T1000 (cell line): Measurements from ENCODE around the gene LINC00305.

Experiments
- DNase-seq: peaks from one replicate; lab custom pipeline; 2025; ENCODE audit warnings: mixed read lengths; lab: John Stamatoyannopoulos, UW

LINC00305 gene

GRCh38 chr18:64115881-64116280 is 33.0 kb downstream of the LINC00305 start:
- DNase-seq: no peak

- no peak for DNase-seq
Observed at GRCh38 chr18:64111950-64112349, 36.9 kb downstream of the LINC00305 start.

GRCh38 chr18:64110692-64111480 is 38.0 kb downstream of the LINC00305 start:
- no peak for DNase-seq

GRCh38 chr18:64103986-64104385 is 44.9 kb downstream of the LINC00305 start:
- no peak for DNase-seq

- DNase-seq: no peak
Observed at GRCh38 chr18:64100116-64100922, 48.6 kb downstream of the LINC00305 start.

- no peak for DNase-seq
Observed at GRCh38 chr18:64099244-64099643, 49.6 kb downstream of the LINC00305 start.

- no peak for DNase-seq
Observed at GRCh38 chr18:64097497-64097896, 51.4 kb downstream of the LINC00305 start.

GRCh38 chr18:64095056-64095455 is 53.8 kb downstream of the LINC00305 start:
- DNase-seq: no peak

- no peak for DNase-seq
Observed at GRCh38 chr18:64094210-64094609, 54.7 kb downstream of the LINC00305 start.

GRCh38 chr18:64091526-64091925 is 57.4 kb downstream of the LINC00305 start:
- no peak for DNase-seq

- DNase-seq: no peak
Observed at GRCh38 chr18:64090876-64091275, 58.0 kb downstream of the LINC00305 start.

GRCh38 chr18:64083916-64084315 is 65.0 kb downstream of the LINC00305 start:
- DNase-seq: no peak

- DNase-seq: no peak
Observed at GRCh38 chr18:64082513-64082912, 66.4 kb downstream of the LINC00305 start.

- no peak for DNase-seq
Observed at GRCh38 chr18:64082054-64082453, 66.8 kb downstream of the LINC00305 start.

- no peak for DNase-seq
Observed at GRCh38 chr18:64073971-64074370, 74.9 kb downstream of the LINC00305 start.

- DNase-seq: no peak
Observed at GRCh38 chr18:64055019-64055418, 93.9 kb downstream of the LINC00305 start.

- no peak for DNase-seq
Observed at GRCh38 chr18:64053246-64053645, 95.6 kb downstream of the LINC00305 start.

- no peak for DNase-seq
Observed at GRCh38 chr18:64052772-64053171, 96.1 kb downstream of the LINC00305 start.

GRCh38 chr18:64044616-64045015 is 104.3 kb downstream of the LINC00305 start:
- no peak for DNase-seq

- no peak for DNase-seq
Observed at GRCh38 chr18:64042728-64043358, 106.0 kb downstream of the LINC00305 start.

- DNase-seq: no peak
Observed at GRCh38 chr18:64037812-64038414, 111.0 kb downstream of the LINC00305 start.

GRCh38 chr18:64032312-64032711 is 116.6 kb downstream of the LINC00305 start:
- DNase-seq: no peak
